Adrenal gland (tissue), 12 donors: ENCODE data around the gene SYT1. TPM values are rescaled to one million over a fixed set of nuclear protein-coding genes. Genes with fewer than 3 reads are reported as not detected.

Source experiments
- DNase-seq, 7 donors: peaks; one replicate each; pipeline ENCODE4 v3.0.0-alpha.2; 2019 to 2020
- H3K27ac ChIP-seq, 5 donors: fragments of 200-600 bp; sonication (generic) in 4 of 5; 1 replicate in 3 of 5; 2 replicates in 2 of 5; pipeline versions ENCODE4 v1.5.1 to v1.8.0; 2016 to 2020; ENCODE audit warnings: mild to moderate bottlenecking in 1 of 5
- H3K27me3 ChIP-seq: fragments of 200-600 bp; 2 replicates; pipeline ENCODE4 v1.8.0; 2021
- H3K36me3 ChIP-seq, 2 donors: fragments of 200-600 bp; replicated peaks in 1 of 2; 1 replicate in 1 of 2; 2 replicates in 1 of 2; pipeline versions ENCODE4 v1.5.1 to v1.8.0; 2018 to 2022
- H3K4me1 ChIP-seq, 2 donors: fragments of 200-600 bp; replicated peaks in 1 of 2; 1 replicate in 1 of 2; 2 replicates in 1 of 2; pipeline versions ENCODE4 v1.5.1 to v1.8.0; 2018 to 2021
- H3K4me3 ChIP-seq, 4 donors: fragments of 200-600 bp; sonication (generic) in 3 of 4; one replicate each; pipeline ENCODE4 v1.5.1; 2016 to 2018
- H3K9me3 ChIP-seq, 3 donors: fragments of 200-600 bp; sonication (generic) in 1 of 3; replicated peaks in 1 of 3; 1 replicate in 2 of 3; 2 replicates in 1 of 3; pipeline versions ENCODE4 v1.5.1 to v1.8.0; 2016 to 2021
- POLR2A ChIP-seq, 2 donors: fragments of 450-650 bp; IDR thresholded peaks; one replicate each; pipeline ENCODE4 v1.6.1; 2017; ENCODE audit warnings: antibody characterized with exemption in 2 of 2, mild to moderate bottlenecking in 2 of 2, moderate library complexity in 1 of 2
- WGBS, 4 donors: extraction: QIAGEN DNeasy Blood & Tissue Kit in 2 of 4; methylation state at CpG; one replicate each; pipeline versions ENCODE4 v1.1.5 to v1.1.7; 2013 to 2017; 5-methylcytosine and 5-hydroxymethylcytosine counted together
- intact Hi-C, 2 donors: fragments of 100-400 bp; cut with DNase I; formaldehyde crosslinking; loops; one replicate each; pipeline versions ENCODE4 v1.14.1 to v1.15.0; 2022 to 2023
- polyA plus RNA-seq, 3 donors: library from polyadenylated mRNA; stranded (reverse); fragments of 200-250 nt in 2 of 3; fragments of 350-450 nt in 1 of 3; fragmentation: Illumina TruSeq in 1 of 3; extraction: RNeasy Lipid Tissue Mini Kit (QIAGEN cat#74804) in 1 of 3; gene quantifications; one replicate each; pipeline ENCODE4 v1.2.3, GENCODE V29; 2013 to 2014
- total RNA-seq, 9 donors: library from RNA; depleted of rRNA in 4 of 9; stranded (reverse); fragments of >200 nt in 4 of 9; fragments of 120-200 nt in 1 of 9; fragmentation: NEBNext Ultra II Directional in 1 of 9; extraction: Animal tissue kit (Norgen Biotek cat#: 25700) in 1 of 9; gene quantifications; one replicate each; pipeline versions ENCODE4 v1.1.0 to v1.2.4, GENCODE V29; 2013 to 2023
- TF ChIP-seq, protein P1 (sequence below), 6 experiments: fragments of 450-650 bp in 4 of 6; fragments of 200-600 bp in 2 of 6; sonication (generic) in 1 of 6; IDR thresholded peaks; 1 replicate in 5 of 6; 2 replicates in 1 of 6; pipeline versions ENCODE4 v1.5.1 to v1.8.0; 2016 to 2021; ENCODE audit warnings: antibody characterized with exemption in 6 of 6, mild to moderate bottlenecking in 2 of 6, moderate library complexity in 1 of 6
- donor health status: healthy with polysubstance abuse.
- donor health status: Bipolar disorder and iron deficiency.
- donor health status: DM: yes; HTN: yes; CAD: no.
- donor health status: DM: no; HTN: no; CAD: no.
- donor health status: DM: no; HTN: no; CAD: no.
- donor health status: DM: yes; HTN: yes; CAD: no.

Gene SYT1
- total and polyA plus RNA-seq, 12 donors = 0.42 to 22.3 (median 4.6) TPM

DNA sequence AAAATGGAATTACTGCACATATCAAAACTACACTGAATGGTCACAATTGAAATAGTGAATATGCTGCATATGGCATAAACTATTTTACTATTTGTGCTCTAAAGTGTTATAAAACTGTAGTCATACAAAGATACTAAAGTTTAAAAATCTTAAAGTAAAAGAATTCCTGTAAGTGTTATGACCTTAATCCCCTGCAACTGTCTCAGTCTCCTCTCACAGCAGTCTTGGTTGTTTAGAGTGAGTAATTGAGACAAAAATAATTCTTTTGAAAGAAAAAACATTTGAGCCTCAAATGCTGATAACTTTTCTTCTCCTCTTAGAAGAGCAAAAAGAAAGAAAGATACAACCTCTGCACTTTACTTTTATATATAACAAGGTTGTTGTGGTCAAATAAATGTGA, 99.9 kb downstream of the SYT1 start:
- H3K27me3 ChIP-seq = no peaks in the 10 kb centered on the region
- H3K9me3 ChIP-seq = no peaks in the 10 kb centered on the region
- no peak for TF ChIP-seq POLR2A (IDR thresholded peaks at IDR 0.05)
- H3K36me3 ChIP-seq = no peaks in the 10 kb centered on the region
- no peak for DNase-seq
- no peak overlapping the region for H3K4me3 ChIP-seq
- no peak overlapping the region for H3K27ac ChIP-seq
- intact Hi-C loops = no loop called here
- H3K4me1 ChIP-seq = no peaks in the 10 kb centered on the region

DNA sequence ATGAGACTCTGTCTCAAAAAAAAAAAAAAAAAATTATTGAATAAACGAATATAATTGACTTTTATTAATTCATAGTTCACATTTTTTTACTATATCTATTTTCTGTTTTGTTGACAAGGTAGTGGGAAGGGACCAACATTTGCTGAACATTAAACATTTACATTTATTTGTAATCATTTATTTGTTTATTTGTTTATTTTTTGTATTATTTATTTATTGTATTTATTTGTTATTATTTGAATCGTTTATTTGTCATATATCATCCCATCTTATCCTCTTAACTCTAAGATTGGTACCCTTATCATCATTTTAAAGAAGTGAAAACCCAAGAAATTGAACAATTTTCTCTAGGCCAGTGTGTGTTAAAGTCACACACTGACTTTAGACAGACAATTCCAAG, 101.5 kb downstream of the SYT1 start:
- WGBS, 4 donors = 56 to 63% (median 58%) methylated on average over 2 of the region's 2 CpGs
- no peaks in the 10 kb centered on the region for H3K4me1 ChIP-seq
- no peak for TF ChIP-seq POLR2A (IDR thresholded peaks at IDR 0.05)
- TF ChIP-seq, protein P1, sequence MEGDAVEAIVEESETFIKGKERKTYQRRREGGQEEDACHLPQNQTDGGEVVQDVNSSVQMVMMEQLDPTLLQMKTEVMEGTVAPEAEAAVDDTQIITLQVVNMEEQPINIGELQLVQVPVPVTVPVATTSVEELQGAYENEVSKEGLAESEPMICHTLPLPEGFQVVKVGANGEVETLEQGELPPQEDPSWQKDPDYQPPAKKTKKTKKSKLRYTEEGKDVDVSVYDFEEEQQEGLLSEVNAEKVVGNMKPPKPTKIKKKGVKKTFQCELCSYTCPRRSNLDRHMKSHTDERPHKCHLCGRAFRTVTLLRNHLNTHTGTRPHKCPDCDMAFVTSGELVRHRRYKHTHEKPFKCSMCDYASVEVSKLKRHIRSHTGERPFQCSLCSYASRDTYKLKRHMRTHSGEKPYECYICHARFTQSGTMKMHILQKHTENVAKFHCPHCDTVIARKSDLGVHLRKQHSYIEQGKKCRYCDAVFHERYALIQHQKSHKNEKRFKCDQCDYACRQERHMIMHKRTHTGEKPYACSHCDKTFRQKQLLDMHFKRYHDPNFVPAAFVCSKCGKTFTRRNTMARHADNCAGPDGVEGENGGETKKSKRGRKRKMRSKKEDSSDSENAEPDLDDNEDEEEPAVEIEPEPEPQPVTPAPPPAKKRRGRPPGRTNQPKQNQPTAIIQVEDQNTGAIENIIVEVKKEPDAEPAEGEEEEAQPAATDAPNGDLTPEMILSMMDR (IDR thresholded peaks at IDR 0.05) = no peak
- intact Hi-C loops = no loop called here
- H3K4me3 ChIP-seq = no peak overlapping the region
- no peak for DNase-seq
- no peaks in the 10 kb centered on the region for H3K9me3 ChIP-seq
- no peak overlapping the region for H3K27ac ChIP-seq
- no peaks in the 10 kb centered on the region for H3K27me3 ChIP-seq
- no peaks in the 10 kb centered on the region for H3K36me3 ChIP-seq

DNA sequence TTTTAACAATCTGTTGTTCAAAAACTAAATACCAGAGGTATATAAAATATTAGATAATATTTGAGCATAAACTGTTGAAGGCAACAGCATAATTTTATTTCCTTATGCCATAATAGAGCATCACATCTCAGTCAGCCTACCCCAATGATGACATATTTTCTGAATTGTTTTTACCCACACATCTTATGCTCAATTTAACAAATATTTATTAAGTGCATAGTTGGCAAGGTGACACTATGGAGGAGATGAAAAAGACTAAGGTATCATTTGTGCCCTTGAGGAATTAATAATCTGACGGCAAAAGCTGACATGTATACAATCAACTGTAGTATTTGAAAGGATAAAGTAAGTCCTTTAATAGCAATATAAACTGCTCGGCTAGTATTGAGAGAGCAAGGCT, 102.4 kb downstream of the SYT1 start:
- WGBS, 4 donors = 73 to 87% (median 82%) methylated on average over 2 of the region's 2 CpGs
- Histone ChIP-seq H3K4me1 (no peaks in the 10 kb centered on the region), H3K36me3 (no peaks in the 10 kb centered on the region), H3K4me3 (no peak overlapping the region), H3K27me3 (no peaks in the 10 kb centered on the region), H3K9me3 (no peaks in the 10 kb centered on the region), H3K27ac (no peak overlapping the region)
- intact Hi-C loops = no loop called here
- TF ChIP-seq, protein P1 (IDR thresholded peaks at IDR 0.05) = no peak
- no peak for TF ChIP-seq POLR2A (IDR thresholded peaks at IDR 0.05)
- DNase-seq = no peak

DNA sequence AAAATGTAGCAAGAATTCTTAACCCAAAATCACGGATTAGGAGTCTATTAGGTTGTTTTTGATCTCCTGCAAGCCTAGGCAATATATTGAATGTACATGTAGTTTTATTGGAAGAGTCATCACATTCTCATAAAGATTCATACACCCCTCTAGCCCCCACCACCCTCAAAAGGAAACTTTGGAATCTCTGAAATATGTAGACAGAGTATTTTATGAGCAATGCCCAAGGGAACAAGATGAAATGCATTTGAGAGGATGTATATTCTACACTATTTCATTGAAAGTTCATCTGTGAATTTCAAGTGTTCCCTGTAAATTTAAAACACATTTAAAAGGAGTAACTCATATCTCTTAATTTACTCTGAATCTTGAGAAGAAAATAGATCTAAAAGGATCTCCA, 103.7 kb downstream of the SYT1 start:
- 66 to 79% (median 72%) methylated on average over 1 of the region's 1 CpG for WGBS, 4 donors
- TF ChIP-seq, protein P1 (IDR thresholded peaks at IDR 0.05) = no peak
- TF ChIP-seq POLR2A (IDR thresholded peaks at IDR 0.05) = no peak
- no peaks in the 10 kb centered on the region for H3K27me3 ChIP-seq
- H3K9me3 ChIP-seq = no peaks in the 10 kb centered on the region
- no peak for DNase-seq
- no peak overlapping the region for H3K27ac ChIP-seq
- H3K4me1 ChIP-seq = no peaks in the 10 kb centered on the region
- no peak overlapping the region for H3K4me3 ChIP-seq
- H3K36me3 ChIP-seq = no peaks in the 10 kb centered on the region
- intact Hi-C loops = no loop called here

DNA sequence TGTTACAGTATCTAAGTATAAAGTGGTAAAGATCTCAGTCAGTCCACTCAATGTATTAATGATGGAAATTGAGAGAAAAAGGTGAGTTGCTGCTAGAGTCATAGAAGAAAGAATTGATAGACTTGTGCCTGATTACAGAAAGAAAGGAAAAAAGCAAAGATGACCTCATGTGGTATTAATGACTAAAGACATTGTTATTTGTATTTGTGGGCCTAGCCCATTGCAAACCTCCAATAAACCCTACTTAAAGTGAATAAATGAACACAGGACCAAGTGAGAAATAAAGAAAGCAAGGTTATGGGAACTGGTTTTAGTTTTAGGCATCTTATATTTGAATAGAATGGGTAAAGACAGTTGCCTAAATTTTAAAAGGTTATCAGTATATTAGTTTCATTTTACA, 105.5 kb downstream of the SYT1 start:
- no peaks in the 10 kb centered on the region for H3K9me3 ChIP-seq
- H3K27ac ChIP-seq = no peak overlapping the region
- H3K4me3 ChIP-seq = no peak overlapping the region
- no peaks in the 10 kb centered on the region for H3K27me3 ChIP-seq
- TF ChIP-seq, protein P1 (IDR thresholded peaks at IDR 0.05) = no peak
- no peak for TF ChIP-seq POLR2A (IDR thresholded peaks at IDR 0.05)
- no peaks in the 10 kb centered on the region for H3K4me1 ChIP-seq
- intact Hi-C loops = no loop called here
- no peaks in the 10 kb centered on the region for H3K36me3 ChIP-seq
- no peak for DNase-seq
